ENCODE measurements around the gene MCOLN3. TPM values are rescaled to one million over a fixed set of nuclear protein-coding genes. Genes with fewer than 3 reads are reported as not detected.

Gene MCOLN3, protein sequence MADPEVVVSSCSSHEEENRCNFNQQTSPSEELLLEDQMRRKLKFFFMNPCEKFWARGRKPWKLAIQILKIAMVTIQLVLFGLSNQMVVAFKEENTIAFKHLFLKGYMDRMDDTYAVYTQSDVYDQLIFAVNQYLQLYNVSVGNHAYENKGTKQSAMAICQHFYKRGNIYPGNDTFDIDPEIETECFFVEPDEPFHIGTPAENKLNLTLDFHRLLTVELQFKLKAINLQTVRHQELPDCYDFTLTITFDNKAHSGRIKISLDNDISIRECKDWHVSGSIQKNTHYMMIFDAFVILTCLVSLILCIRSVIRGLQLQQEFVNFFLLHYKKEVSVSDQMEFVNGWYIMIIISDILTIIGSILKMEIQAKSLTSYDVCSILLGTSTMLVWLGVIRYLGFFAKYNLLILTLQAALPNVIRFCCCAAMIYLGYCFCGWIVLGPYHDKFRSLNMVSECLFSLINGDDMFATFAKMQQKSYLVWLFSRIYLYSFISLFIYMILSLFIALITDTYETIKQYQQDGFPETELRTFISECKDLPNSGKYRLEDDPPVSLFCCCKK
- polyA plus RNA-seq (2013, experiment 1 of 2; ENCODE audit: insufficient read length) = 0.05 TPM
- polyA plus RNA-seq (2013, experiment 2 of 2; ENCODE audit: insufficient read length) = 0.06 TPM

DNA sequence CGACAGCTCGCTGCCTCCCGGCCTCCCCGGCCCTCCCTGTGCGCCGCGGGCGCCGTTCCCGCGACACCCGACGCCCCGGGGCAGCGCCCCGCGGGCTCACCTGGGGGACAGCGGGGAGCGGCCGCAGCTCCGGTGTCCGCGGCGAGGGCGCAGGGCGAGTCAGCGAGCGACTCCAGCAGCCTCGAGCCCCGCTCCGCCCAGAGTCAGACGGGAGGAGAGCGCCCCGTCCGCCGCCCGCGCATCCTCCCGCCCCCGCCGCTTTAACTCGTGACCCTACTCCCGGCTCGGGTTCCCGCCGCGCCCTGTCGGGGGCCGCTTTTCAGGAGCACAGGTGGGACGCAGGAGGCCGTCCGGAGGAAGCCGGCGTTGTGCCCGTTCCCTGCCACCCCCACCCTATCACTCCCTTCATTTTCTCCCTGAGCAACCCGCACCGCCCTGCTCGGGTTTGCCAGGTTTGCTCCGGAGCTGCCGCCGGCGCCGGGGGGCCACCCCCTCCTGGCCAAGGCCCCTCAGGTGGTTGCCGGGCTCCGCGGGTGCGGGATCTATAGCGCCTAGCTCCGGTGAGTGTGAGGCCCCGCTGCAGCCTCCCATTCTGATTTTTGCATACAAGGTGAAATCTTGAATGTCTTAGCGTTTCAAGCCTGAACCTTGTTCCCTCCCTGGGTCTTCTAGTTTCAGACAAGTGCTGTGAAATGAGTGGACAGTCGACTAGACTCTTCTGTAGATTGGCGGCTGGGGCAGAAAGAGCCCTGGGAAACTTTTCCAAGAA, at the start of gene MCOLN3:
Gene MCOLN3, minus strand, starts transcription at position 205 of the 769 bp plus-strand sequence. CDS start 3,140 bp downstream, outside the sequence.
- DNase-seq = no peak

DNA sequence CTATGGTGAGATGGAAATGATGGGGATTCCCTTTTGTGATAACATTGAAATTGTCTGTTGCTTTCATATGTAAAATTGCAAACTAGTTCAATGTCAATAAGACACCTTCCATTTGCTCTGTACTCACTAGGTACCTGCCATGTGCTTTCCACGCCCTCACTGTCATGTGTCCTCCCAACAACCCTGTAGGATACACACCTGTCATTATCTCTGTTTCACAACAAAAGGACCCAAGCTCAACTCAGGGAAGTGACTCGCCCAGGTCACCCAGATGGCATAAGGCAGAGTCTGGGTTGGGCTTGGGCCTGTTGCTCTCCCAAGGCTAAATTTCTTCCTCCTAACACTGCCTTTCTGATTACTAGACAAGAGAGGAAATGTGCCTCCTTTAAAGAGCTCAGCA, 45.3 kb upstream of the MCOLN3 start:
- DNase-seq = no peak

DNA sequence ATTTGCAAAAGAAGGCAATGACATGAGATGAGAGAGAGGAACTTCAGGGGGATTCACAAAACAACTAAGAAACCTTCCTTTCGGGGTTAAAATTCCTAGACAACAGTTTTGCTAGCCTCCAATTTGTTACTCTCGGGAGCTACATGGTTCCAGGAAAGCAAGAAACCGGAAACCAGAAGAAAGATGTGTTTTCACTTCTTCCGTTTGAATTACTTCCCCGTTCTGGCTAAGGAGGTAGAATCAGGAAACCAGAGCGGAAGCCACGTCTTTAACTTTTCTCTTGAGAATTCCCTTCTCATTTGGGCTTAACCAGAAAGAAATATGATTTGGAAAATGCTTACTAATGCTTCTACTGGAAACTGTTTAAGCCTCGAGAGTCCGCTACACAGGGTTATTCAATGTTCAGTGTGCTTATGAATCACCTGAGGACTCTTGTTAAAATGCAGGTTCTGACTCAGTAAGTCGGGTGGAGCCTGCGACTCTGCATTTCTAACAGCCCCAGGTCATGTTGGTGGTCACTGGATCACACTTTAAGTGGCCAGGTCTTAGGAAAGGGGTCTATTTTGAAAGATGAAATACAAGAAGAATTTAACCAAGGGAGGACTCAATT, 43.5 kb upstream of the MCOLN3 start:
- no peak for DNase-seq

DNA sequence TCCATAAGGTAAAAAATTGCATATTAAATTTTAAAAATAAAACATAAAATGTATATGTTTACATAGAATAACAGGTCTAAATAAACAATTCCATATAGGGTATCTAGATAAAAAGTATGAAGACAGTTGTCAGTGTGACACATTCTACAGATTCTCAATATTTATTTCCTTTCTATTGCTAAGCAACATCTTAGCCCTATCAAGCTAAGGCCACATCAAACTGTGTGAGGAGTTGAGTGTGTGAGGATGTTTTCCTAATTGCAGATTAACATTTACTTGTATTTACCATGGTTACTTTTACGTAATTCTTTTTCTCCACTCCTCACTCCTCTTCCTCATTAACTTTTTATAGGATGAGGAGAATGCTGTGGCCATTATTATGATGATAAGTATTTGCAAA, 41.9 kb upstream of the MCOLN3 start:
- DNase-seq = no peak

DNA sequence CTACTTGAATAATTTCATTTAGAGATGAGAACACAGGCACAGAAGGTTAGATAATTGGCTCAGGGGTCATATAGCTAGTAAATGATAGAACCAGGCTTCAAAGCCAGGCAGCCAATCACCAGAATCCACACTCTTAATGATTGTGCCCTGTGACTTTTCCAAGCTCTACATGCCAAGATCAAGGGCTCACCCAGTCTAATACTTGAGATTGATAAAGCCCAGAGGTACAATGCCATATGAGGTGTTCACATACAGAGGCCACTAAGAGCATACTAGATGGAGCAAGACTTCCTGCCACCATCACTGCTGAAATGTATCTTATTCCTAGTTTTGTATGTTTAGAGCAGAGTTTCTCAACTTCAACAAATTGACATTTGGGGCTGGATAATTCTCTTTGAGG, 40.9 kb upstream of the MCOLN3 start:
- DNase-seq = no peak

DNA sequence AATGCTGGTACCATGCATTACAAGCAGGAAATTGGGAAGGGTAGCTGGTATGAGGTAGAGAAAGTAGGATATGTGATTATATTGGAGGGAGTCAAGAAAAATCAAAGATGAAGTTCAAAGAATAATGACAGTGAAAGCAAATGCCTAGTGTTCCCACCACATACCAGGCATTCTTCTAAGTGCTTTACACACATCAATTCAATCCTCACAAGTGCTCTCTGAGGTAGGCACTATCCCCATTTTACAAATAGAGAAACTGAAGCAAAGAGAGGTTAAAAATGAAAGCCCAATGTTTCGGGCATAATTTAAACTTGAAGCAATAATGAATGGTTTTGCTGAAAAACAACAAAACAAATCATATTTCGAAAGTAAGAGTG, 40.1 kb upstream of the MCOLN3 start:
- DNase-seq = no peak

DNA sequence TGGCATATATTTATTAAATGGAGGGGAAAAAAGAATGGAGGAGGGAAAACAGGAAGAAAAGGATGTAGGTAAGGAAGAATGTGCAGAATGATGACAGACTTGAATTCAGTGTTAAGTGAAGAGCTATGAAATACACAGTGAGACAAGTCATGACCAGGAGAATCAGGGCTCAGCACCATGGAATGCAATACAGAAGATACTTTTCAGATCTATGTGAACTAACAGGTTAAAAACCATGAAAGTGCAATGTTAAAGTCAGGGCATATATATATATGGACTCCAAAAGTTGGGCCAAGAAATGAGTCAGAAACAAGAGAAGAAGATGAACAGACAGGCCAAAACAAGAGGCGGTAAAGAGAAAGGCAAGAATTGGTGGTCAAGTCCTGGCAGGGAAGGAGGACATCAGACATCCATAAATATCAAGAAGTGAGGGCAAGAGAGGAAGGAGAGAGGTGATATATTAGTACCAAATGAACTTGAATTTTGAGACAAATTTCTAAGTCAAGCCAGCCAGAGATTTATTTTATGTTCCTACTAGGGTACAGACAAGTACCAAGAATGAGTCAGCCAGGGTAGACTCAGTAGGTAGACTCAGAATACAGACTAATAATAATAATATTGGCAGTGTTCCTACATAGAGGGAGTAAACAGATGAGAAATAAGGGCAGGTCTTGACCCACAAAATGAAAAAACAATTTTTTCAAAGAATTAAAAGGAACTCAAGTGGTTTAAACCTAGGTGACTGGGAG, 39.5 kb upstream of the MCOLN3 start:
- DNase-seq = peak; percentile 2

DNA sequence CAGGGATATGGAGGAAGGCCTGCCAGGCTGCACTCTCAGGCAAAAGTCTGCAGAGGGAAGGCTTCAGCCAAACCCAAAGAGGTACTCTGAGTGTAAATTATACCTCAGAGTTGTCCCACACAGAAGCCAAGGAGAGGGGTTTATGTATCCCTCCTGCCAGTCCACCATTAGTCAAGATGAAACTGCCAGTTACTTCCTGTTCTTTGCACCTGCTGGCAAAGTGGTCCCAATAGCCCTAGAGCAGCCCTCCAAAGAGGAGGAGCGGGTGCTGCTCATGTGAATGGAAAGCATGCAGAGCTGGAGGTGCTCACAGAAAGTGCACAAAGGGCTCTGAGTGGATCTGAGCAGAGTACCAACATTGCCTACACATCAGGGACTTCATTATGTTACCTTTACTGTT, 37.1 kb upstream of the MCOLN3 start:
- no peak for DNase-seq

DNA sequence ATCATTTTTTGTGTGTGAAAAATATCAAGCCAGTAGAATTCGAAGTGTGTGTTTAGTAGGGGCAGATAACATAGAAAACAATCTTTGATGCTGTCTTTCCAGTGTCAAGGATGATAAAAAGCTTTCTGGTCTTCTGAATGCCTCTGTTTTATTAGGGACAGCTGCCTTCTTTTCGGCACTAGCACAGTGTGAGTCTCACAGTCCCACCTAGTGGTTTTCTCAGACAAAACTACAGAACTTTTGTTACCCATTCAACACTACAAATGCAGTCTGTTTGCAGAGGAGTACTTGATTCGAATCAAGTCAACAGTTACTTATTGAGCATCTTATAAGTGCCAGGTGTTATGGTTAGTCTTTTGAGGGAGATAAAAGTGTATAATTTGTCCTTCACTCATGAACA, 30.6 kb upstream of the MCOLN3 start:
- peak; percentile 8 for DNase-seq

DNA sequence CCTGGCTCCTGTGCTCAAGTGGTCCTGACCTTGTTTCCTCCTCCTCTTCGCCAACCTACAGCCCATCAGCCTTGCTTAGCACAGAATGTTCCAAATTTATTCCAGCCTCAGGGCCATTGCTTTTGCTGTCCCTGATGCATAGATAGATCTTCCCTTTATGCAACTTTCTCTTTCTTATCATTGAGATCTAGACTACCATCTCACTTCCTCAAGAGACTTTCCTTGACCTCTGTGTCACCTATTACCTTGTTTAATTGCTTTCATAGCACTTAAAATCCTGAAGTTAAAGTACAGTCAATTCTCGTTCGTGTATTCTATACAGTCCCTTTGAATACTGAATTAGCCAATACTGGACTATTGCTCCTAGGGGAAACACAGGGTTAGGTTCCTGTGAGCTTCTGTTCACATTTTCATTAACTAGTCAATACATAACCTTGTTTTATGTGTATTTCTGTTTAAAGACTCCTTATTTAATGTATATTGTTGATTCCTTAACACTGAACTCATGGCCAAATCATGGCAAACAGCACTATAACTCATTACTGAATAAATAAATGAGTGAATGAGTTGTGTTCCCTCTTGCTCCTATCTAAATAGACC, 26.2 kb upstream of the MCOLN3 start:
- no peak for DNase-seq

DNA sequence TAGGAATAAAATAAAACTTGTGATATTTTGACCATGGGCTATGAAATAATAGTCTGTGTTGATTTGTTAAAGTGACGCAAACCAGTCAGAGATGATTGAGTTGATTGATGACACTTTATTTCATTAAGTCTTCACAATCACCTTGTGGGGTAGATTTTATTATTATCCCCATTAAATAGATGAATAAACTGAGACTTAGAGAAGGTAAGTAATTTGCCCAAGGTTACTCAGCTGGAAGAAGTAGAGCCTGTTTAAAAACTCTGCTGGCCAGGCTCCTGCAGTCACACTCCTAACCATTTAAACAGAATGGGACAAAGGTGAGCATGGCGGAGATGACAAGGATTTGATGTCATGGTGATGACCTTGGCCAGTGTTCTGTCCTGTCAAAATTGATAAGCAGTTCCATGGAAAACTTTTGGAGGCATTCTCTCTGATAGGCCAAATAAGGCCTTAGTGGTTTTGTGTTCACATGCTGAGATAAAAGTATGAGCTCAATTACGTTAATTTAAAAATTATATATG, 22.7 kb upstream of the MCOLN3 start:
- no peak for DNase-seq

DNA sequence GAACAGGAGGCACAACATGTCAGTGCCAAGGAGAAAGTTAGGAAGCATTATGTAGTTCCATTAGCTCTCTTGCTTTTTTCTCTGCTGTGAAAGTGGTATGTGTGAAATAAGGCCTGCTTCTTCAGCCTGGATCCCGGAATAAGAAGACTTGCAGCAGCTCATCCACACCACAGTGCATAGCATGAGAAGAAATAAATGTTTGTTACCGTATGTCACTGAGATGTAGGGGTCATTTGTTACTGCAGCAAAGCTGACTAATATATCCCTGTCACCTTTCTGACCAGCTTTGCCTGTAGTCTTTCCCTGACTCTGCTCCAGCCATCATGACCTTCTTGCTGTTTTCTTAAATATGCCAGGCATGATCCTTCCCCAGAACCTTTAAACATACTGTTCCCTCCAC, 20.5 kb upstream of the MCOLN3 start:
- DNase-seq = no peak

DNA sequence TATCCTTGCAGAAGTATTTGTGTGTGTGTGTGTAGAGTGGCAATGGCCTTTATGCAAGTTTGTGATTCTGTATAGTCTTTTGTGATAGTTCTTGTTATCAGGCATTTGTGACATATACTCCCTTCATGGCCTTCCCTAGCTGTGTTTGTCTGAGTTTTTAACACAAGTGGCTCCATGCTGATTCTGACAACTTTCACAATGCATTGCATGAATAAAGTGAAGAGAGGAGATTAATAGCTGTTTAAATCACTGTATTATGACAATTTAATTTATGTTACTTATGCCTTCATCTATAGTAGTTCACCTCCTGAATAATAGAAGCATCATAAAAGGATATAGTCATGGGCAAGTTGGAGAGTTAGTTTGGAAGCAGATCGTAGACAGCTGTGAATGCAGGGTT, 17.2 kb upstream of the MCOLN3 start:
- DNase-seq = no peak

DNA sequence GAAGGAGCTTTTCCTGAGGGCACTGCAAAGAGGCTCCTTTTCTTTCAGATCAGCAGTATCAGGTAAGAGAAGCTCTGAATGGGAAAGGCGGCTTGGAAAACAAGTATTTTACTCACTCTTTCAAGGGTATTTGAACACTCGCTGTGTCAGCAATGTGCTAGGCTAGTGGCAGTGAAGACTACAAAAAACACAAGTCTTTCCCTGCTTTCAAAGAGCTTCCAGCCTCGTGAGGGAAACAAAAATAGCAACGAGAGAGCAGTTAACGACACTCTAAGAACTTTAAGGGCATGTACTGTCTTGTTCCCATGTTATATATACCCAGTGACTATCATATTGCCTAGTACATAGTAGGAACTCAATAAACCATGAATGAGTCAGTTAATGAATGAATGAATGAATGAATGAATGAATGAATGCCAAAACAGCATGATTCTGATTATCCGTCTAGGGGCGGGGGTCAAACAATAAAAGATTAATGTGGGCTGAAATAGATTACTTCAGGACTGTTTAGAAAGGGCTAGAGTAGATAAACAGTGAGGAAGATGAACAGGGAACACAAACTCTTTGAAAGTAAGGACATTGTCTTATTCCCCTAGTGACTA, 14.2 kb upstream of the MCOLN3 start:
- DNase-seq = no peak

DNA sequence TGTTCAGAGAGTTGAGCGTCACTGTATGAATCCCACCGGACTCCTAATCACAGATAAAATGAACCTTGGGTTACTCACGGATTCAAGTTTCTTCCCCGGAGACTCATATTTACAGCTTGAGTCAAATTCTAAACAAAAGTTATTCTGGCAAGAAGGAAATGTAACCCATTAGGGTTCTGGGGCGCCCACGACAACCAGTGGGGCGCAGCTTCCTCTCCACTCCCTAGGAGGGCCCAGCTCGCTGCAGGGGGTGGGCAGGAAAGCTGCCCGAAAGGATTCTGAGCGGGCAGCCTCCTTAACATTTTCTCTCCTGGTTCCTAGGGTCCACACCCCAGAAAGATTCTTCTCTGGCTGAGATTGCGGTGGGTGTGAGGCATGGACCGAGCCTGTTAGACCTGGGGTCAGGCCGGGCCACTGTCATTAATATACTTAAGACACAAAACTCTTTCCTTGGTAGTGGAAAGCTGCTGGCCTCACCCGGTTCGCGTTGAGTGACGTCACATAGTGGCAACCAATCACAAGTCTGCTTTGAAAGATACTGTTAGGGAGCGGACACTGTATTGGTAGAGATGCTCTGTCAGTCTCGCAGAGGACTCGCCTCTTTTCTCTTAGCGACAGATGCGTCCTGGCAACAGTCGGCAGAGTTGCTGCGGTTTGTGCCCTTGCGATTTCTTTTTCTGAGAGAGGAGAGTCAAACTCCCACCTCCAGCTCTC, 13.6 kb upstream of the MCOLN3 start:
- peak; percentile 98 for DNase-seq

DNA sequence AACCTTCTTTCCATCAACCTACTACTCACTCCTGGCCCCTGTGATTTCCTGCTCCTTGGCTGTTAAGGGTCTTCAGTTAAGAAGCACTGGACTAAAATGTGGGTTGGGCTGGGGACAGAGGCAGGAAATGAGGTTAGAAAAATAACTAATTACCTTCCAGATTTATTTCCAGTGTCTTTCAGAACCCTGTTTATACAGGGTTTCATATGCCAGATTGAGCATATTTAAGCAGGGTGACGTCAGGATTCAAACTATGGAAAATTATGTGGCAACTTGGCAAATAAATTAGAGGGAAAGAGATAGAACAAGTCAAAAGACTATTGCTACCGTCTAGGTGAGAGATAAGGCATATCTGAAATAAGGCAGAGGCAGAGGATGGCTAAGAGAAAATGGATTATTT, 11.7 kb upstream of the MCOLN3 start:
- DNase-seq = no peak

DNA sequence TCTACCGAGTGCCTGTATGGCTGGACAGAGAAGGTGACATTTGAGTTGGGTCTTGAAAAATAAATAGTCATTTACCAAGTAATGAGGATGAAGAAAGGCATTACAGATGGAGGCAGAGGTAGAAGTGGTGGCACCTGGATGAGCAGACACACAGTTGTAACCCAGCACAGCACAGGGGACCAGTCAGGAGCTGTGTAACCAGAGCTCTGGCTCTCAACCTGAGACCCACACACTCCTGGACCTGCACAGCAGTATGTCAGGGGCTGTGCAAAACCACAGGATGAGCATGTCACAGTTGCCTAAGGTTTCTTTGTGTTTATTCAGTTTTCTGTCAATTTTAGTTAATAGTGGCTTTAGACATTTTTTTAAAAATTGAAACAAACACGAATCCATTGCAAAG, 11.3 kb upstream of the MCOLN3 start:
- no peak for DNase-seq

DNA sequence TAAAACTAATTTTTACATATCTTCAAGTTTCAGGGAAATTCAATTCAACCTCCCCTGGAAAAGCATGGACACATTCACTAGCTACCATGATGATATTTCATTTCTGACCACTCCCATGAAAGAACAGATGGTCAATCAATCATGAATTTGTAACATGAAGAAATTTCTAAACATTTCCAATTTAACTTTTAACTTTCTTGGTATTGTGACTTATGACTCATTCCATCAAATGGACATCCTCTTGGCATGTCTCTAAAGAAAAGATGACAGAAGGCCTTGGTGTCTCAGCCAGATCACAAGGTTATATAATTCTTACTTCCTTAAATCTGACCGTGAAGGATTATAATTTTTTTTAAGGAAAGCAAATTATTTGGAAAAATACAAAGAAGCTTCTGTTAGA, 10.5 kb upstream of the MCOLN3 start:
- no peak for DNase-seq

DNA sequence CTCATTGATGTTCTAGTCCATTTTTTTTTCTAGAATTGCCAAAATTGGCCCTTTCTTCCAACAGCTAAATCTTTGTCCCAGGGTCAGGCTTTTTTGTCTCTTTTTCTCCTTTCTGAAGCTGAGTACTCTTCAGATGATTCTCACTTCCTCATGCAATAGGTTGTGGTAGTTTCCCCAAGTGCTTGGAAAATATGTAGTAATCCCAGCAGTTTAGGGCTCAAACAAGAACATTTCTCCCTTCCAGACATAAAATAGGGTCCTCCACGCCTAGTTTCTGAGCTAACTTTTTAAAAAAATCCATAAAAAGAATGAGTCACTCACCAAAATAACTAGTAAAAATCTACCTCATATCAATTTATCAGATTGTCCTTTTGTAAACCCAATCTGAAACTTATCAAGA, 10.0 kb upstream of the MCOLN3 start:
- no peak for DNase-seq

DNA sequence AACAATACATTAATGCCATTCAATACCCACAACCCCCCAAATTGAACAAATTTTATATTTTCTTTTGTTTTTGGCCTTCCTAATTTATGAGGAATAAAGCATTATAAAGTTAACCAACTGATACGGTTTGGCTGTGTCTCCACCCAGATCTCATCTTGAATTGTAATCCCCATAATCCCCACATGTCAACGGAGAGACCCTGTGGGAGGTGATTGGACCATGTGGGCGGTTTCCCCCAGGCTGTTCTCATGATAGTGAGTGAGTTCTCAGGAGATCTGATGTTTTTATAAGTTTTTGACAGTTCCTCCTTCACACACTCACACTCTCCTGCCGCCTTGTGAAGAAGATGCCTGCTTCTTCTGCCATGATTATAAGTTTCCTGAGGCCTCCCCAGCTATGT, 6.4 kb upstream of the MCOLN3 start:
- DNase-seq = no peak

DNA sequence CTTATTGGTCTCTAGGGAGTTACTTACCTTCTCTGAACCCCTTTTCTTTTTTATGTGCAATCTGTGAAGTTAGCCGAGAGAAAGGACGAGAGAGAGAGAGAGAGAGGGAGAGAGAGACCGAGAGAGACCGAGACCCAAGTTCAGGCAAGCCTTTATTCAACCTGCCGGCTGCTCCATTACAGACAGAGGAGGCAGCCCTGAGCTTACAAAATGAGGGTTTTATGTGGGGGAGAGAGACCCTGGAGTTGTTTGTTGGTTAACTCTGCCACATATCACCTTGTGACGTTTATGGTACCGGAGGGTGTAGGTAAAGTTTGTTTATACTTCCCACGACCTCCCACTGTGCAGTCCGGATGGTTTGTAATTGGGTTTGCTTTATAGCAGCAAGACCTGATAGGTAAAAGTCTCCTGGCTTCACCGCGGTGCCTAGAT, 1.5 kb upstream of the MCOLN3 start:
- DNase-seq = no peak

All from fibroblast of skin of abdomen (primary cell).